Subcutaneous abdominal adipose tissue (tissue), 5 donors: Measurements from ENCODE around the gene ZFR2.
"Not testable (repeated sequence)": the region's sequence is repeated elsewhere in the genome, so short reads cannot be mapped to it uniquely, and the experiment has no call there.

Experiments
- H3K27ac ChIP-seq: one replicate; pipeline ENCODE4 v1.7.0; 2013; ENCODE audit warnings: low read depth, mild to moderate bottlenecking, inconsistent platforms, low read length, moderate library complexity
- H3K27me3 ChIP-seq, 5 donors: one replicate each; pipeline ENCODE4 v1.7.0; 2013; ENCODE audit warnings: low read length in 5 of 5, inconsistent platforms in 1 of 5; ENCODE audit not compliant: control insufficient read depth in 5 of 5, insufficient read depth in 4 of 5
- H3K36me3 ChIP-seq, 5 donors: one replicate each; pipeline ENCODE4 v1.7.0; 2013; ENCODE audit warnings: low read length in 5 of 5; ENCODE audit not compliant: control insufficient read depth in 5 of 5, insufficient read depth in 5 of 5
- H3K4me1 ChIP-seq, 5 donors: one replicate each; pipeline ENCODE4 v1.7.0; 2013; ENCODE audit warnings: low read length in 5 of 5, mild to moderate bottlenecking in 3 of 5, moderate library complexity in 1 of 5; ENCODE audit not compliant: control insufficient read depth in 5 of 5, insufficient read depth in 5 of 5
- H3K4me3 ChIP-seq, 5 donors: one replicate each; pipeline ENCODE4 v1.7.0; 2013; ENCODE audit warnings: low read length in 5 of 5, low read depth in 1 of 5
- H3K9ac ChIP-seq, 5 donors: one replicate each; pipeline ENCODE4 v1.7.0; 2013; ENCODE audit warnings: low read length in 5 of 5, mild to moderate bottlenecking in 4 of 5, moderate library complexity in 3 of 5
- H3K9me3 ChIP-seq, 5 donors: one replicate each; pipeline ENCODE4 v1.7.0; 2013; ENCODE audit warnings: low read length in 5 of 5; ENCODE audit not compliant: control insufficient read depth in 5 of 5
- donor health status: healthy.
- donor health status: healthy.
- donor health status: healthy.
- donor health status: healthy.
- donor health status: healthy.

ZFR2 gene

GRCh38 chr19:3762501-3763459, 106.1 kb downstream of the ZFR2 start, which contains the start of gene MRPL54:
MRPL54 (plus strand) TSS chr19:3762682; CDS start chr19:3762701, 19 bp downstream.
- Histone ChIP-seq H3K27me3 (no peaks in the 10 kb centered on the region), H3K27ac (peak within 1 kb of the TSS; percentile 98), H3K4me3 (peak within 1 kb of the TSS; percentile 77 to 96 (median 93)), H3K36me3 (peaks cover 0 to 33% (median 28%) of the 10 kb centered on the region in 5 donors), H3K4me1 (peaks cover 0 to 40% (median 30%) of the 10 kb centered on the region in 5 donors), H3K9ac (peak within 1 kb of the TSS; percentile 90 to 99 (median 98)), H3K9me3 (no peaks in the 10 kb centered on the region)

GRCh38 chr19:3762130-3762473, 106.7 kb downstream of the ZFR2 start:
- Histone ChIP-seq H3K36me3 (peaks cover 0 to 32% (median 24%) of the 10 kb centered on the region in 5 donors), H3K4me1 (peaks cover 0 to 40% (median 30%) of the 10 kb centered on the region in 5 donors), H3K9ac (peak overlapping the region in 3 of 5 donors; percentile 93 to 98 (median 94))

GRCh38 chr19:3761382-3762129, 107.3 kb downstream of the ZFR2 start, which contains the start of gene APBA3:
APBA3 (minus strand) TSS chr19:3761692; CDS start chr19:3760264, 1,428 bp downstream.
- Histone ChIP-seq H3K4me1 (peaks cover 0 to 37% (median 30%) of the 10 kb centered on the region in 5 donors), H3K36me3 (peaks cover 0 to 31% (median 18%) of the 10 kb centered on the region in 5 donors), H3K27me3 (no peaks in the 10 kb centered on the region), H3K4me3 (peak within 1 kb of the TSS; percentile 83 to 96 (median 96)), H3K9me3 (no peaks in the 10 kb centered on the region), H3K27ac (peak within 1 kb of the TSS; percentile 98), H3K9ac (peak within 1 kb of the TSS; percentile 90 to 99 (median 98))

More at GRCh38 chr19:3762130-3762473, 106.7 kb downstream of the ZFR2 start:
- Histone ChIP-seq H3K27me3 (no peaks in the 10 kb centered on the region), H3K4me3 (peak overlapping the region in 2 of 5 donors; percentile 93 to 96), H3K9me3 (no peaks in the 10 kb centered on the region), H3K27ac (peak overlapping the region; percentile 98)

GRCh38 chr19:3760871-3761361, 107.9 kb downstream of the ZFR2 start:
- H3K27ac ChIP-seq, result peak overlapping the region; percentile 98
- H3K9me3 ChIP-seq, result no peaks in the 10 kb centered on the region
- peak overlapping the region; percentile 78 to 96 (median 93) for H3K4me3 ChIP-seq
- H3K4me1 ChIP-seq, result peaks cover 0 to 34% (median 30%) of the 10 kb centered on the region in 5 donors
- no peaks in the 10 kb centered on the region for H3K27me3 ChIP-seq
- peaks cover 0 to 27% (median 15%) of the 10 kb centered on the region in 5 donors for H3K36me3 ChIP-seq
- peak overlapping the region; percentile 87 to 99 (median 98) for H3K9ac ChIP-seq

GRCh38 chr19:3759482-3760254, 109.2 kb downstream of the ZFR2 start:
- H3K9me3 ChIP-seq, result no peaks in the 10 kb centered on the region
- peak overlapping the region in 2 of 5 donors; percentile 38 to 56 for H3K9ac ChIP-seq
- no peak overlapping the region for H3K27ac ChIP-seq
- H3K36me3 ChIP-seq, result peaks cover 0 to 19% (median 10%) of the 10 kb centered on the region in 5 donors
- no peaks in the 10 kb centered on the region for H3K27me3 ChIP-seq
- no peak overlapping the region for H3K4me3 ChIP-seq
- peaks cover 0 to 34% (median 30%) of the 10 kb centered on the region in 5 donors for H3K4me1 ChIP-seq

GRCh38 chr19:3758297-3758696, 110.5 kb downstream of the ZFR2 start:
- H3K27me3 ChIP-seq, H3K9me3 ChIP-seq, H3K27ac ChIP-seq, H3K9ac ChIP-seq, H3K4me3 ChIP-seq: not testable (repeated sequence)
- Histone ChIP-seq H3K36me3 (peaks cover 0 to 31% (median 15%) of the 10 kb centered on the region in 5 donors), H3K4me1 (peaks cover 0 to 33% (median 28%) of the 10 kb centered on the region in 5 donors)

- not testable (repeated sequence) for H3K9ac ChIP-seq, H3K9me3 ChIP-seq, H3K4me3 ChIP-seq, H3K27me3 ChIP-seq, H3K27ac ChIP-seq
- Histone ChIP-seq H3K4me1 (peaks cover 0 to 28% (median 25%) of the 10 kb centered on the region in 5 donors), H3K36me3 (peaks cover 0 to 37% (median 19%) of the 10 kb centered on the region in 5 donors)
Observed at GRCh38 chr19:3757705-3758104, 111.1 kb downstream of the ZFR2 start.
